Measurements from ENCODE around the gene GPC3.

GPC3 gene

GRCh38 chrX:133951098-133951497 lies 34.3 kb downstream of the GPC3 start (continued):
- no peak for TF ChIP-seq ZNF280D (tag by site-specific recombination; IDR thresholded peaks at IDR 0.05)
- TF ChIP-seq GFI1B (tag by site-specific recombination; IDR thresholded peaks at IDR 0.05) = no peak
- TF ChIP-seq ZNF26 (tag by site-specific recombination; IDR thresholded peaks at IDR 0.05) = no peak
- no peak for TF ChIP-seq SP2 (tag by site-specific recombination; IDR thresholded peaks at IDR 0.05)

DNA sequence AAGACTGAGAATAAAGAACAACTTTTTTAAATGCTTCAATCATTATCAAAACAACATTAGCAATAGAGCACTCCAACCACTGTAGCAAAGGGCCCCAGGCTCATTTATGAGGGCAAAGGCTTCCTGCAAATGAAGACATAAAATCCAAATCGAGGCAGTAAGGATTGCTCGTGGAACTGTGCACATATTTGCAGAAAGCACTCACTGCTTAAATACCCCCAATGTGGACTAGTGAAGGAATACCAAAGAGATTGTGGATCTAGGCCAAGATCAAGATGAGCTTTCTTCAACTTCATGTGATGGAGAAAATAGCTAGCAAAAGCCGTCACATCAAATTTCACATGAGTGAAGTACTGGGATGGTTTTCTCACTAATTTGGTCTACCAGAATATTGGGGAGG lies 35.2 kb downstream of the GPC3 start:
- TF ChIP-seq YY1 (tag by site-specific recombination; IDR thresholded peaks at IDR 0.05) (no peak), ZFP37 (tag by site-specific recombination; IDR thresholded peaks at IDR 0.05) (no peak), ZNF274 (IDR thresholded peaks at IDR 0.05; ENCODE audit: low read length) (no peak), ZNF274 (tag by site-specific recombination; IDR thresholded peaks at IDR 0.05; ENCODE audit: borderline replicate concordance) (no peak)
- TF ChIP-seq, protein P1, sequence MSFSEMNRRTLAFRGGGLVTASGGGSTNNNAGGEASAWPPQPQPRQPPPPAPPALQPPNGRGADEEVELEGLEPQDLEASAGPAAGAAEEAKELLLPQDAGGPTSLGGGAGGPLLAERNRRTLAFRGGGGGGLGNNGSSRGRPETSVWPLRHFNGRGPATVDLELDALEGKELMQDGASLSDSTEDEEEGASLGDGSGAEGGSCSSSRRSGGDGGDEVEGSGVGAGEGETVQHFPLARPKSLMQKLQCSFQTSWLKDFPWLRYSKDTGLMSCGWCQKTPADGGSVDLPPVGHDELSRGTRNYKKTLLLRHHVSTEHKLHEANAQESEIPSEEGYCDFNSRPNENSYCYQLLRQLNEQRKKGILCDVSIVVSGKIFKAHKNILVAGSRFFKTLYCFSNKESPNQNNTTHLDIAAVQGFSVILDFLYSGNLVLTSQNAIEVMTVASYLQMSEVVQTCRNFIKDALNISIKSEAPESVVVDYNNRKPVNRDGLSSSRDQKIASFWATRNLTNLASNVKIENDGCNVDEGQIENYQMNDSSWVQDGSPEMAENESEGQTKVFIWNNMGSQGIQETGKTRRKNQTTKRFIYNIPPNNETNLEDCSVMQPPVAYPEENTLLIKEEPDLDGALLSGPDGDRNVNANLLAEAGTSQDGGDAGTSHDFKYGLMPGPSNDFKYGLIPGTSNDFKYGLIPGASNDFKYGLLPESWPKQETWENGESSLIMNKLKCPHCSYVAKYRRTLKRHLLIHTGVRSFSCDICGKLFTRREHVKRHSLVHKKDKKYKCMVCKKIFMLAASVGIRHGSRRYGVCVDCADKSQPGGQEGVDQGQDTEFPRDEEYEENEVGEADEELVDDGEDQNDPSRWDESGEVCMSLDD (tag by site-specific recombination; IDR thresholded peaks at IDR 0.05) = no peak
- H3K27ac ChIP-seq (ENCODE audit: extremely low read depth, low read depth, low read length) = no peak overlapping the region
- peaks cover 0 to 4% of the 10 kb centered on the region in 2 experiments; a peak in 1 of 3 replicates for H3K36me3 ChIP-seq (ENCODE audit: control insufficient read depth in 2 of 2, insufficient read depth in 1 of 2, low read length in 2 of 2)
- no peaks in the 10 kb centered on the region for H3K4me1 ChIP-seq (ENCODE audit: control insufficient read depth, insufficient read depth, low read length)
- no peak overlapping the region for H3K4me3 ChIP-seq (ENCODE audit: low read depth, low read length)
- POLR2A ChIA-PET = no interaction called here
- H3K9me3 ChIP-seq (ENCODE audit: control insufficient read depth, insufficient read depth, low read depth, low read length) = no peaks in the 10 kb centered on the region
- CTCF ChIA-PET = no interaction called here

DNA sequence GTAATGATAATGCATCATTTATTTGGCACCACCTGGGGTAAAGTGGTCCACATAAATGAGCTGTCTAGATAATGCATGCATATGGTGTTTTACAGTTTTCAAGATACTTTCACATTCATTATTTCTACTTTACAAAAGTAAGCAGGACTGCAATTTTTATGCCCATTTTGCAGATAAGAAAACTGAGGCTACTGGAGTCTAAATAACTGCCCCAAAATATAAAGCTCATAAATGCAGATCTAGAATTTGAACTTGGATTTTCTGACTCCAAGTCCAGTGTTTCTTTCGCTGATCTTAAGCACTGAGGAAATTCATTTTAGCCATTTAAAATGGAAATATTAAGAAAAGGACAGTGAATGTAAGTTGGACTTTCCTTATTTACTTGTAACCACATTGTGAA lies 36.5 kb downstream of the GPC3 start:
- no peaks in the 10 kb centered on the region for H3K9me3 ChIP-seq (ENCODE audit: control insufficient read depth, insufficient read depth, low read depth, low read length)
- POLR2A ChIA-PET = no interaction called here

More for the DNA sequence above, 36.5 kb downstream of the GPC3 start:
- TF ChIP-seq ZNF280D (tag by site-specific recombination; IDR thresholded peaks at IDR 0.05) (no peak), TRIM28 (IDR thresholded peaks at IDR 0.05; ENCODE audit: borderline replicate concordance, low read length) (no peak), ZFP3 (tag by site-specific recombination; IDR thresholded peaks at IDR 0.05; ENCODE audit: low read depth) (no peak), ZNF138 (tag by site-specific recombination; IDR thresholded peaks at IDR 0.05; ENCODE audit: borderline replicate concordance) (no peak), ZNF791 (tag by site-specific recombination; IDR thresholded peaks at IDR 0.05) (no peak), ZNF223 (tag by site-specific recombination; IDR thresholded peaks at IDR 0.05) (no peak), ZNF114 (tag by site-specific recombination; IDR thresholded peaks at IDR 0.05) (no peak)
- TF ChIP-seq, protein P2, sequence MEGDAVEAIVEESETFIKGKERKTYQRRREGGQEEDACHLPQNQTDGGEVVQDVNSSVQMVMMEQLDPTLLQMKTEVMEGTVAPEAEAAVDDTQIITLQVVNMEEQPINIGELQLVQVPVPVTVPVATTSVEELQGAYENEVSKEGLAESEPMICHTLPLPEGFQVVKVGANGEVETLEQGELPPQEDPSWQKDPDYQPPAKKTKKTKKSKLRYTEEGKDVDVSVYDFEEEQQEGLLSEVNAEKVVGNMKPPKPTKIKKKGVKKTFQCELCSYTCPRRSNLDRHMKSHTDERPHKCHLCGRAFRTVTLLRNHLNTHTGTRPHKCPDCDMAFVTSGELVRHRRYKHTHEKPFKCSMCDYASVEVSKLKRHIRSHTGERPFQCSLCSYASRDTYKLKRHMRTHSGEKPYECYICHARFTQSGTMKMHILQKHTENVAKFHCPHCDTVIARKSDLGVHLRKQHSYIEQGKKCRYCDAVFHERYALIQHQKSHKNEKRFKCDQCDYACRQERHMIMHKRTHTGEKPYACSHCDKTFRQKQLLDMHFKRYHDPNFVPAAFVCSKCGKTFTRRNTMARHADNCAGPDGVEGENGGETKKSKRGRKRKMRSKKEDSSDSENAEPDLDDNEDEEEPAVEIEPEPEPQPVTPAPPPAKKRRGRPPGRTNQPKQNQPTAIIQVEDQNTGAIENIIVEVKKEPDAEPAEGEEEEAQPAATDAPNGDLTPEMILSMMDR (tag by site-specific recombination; IDR thresholded peaks at IDR 0.05) = no peak
- TF ChIP-seq, protein P3, sequence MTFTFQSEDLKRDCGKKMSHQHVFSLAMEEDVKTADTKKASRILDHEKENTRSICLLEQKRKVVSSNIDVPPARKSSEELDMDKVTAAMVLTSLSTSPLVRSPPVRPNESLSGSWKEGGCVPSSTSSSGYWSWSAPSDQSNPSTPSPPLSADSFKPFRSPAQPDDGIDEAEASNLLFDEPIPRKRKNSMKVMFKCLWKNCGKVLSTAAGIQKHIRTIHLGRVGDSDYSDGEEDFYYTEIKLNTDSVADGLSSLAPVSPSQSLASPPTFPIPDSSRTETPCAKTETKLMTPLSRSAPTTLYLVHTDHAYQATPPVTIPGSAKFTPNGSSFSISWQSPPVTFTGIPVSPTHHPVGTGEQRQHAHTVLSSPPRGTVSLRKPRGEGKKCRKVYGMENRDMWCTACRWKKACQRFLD (tag by site-specific recombination; IDR thresholded peaks at IDR 0.05) = no peak
- no peaks in the 10 kb centered on the region for H3K4me1 ChIP-seq (ENCODE audit: control insufficient read depth, insufficient read depth, low read length)
- no peak overlapping the region for H3K27ac ChIP-seq (ENCODE audit: extremely low read depth, low read depth, low read length)
- CTCF ChIA-PET = interaction anchor here (1.1 kb wide), 1 partner anchor 448 kb away, joined by 3 read pairs; no protein-coding TSS in a partner anchor
- H3K4me3 ChIP-seq (ENCODE audit: low read depth, low read length) = no peak overlapping the region
- H3K36me3 ChIP-seq (ENCODE audit: control insufficient read depth in 2 of 2, insufficient read depth in 1 of 2, low read length in 2 of 2) = peaks cover 0 to 4% of the 10 kb centered on the region in 2 experiments; a peak in 1 of 3 replicates

All from HEK293 (cell line).